ENCODE measurements around the gene CD96.

CD96 gene

GRCh38 chr3:111577113-111577512 lies 35.1 kb downstream of the CD96 start:
- no peak for FAIRE-seq
- TF ChIP-seq POLR2A (IDR thresholded peaks at IDR 0.05; ENCODE audit: low read depth, low read length): no peak
- DNase-seq (ENCODE audit: insufficient read length, low spot score): no peak

GRCh38 chr3:111577798-111578685 lies 36.0 kb downstream of the CD96 start:
- peak; percentile 28 for DNase-seq (ENCODE audit: insufficient read length, low spot score)
- no peak for TF ChIP-seq POLR2A (IDR thresholded peaks at IDR 0.05; ENCODE audit: low read depth, low read length)
- FAIRE-seq: peak; percentile 98

- no peak for TF ChIP-seq POLR2A (IDR thresholded peaks at IDR 0.05; ENCODE audit: low read depth, low read length)
- FAIRE-seq: no peak
- DNase-seq (ENCODE audit: insufficient read length, low spot score): no peak
These were observed 36.9 kb downstream of the CD96 start for GRCh38 chr3:111578867-111579266.

- FAIRE-seq (no peak), DNase-seq (ENCODE audit: insufficient read length, low spot score) (no peak)
- no peak for TF ChIP-seq POLR2A (IDR thresholded peaks at IDR 0.05; ENCODE audit: low read depth, low read length)
These were observed 37.5 kb downstream of the CD96 start for GRCh38 chr3:111579495-111579894.

- no peak for FAIRE-seq
- no peak for TF ChIP-seq POLR2A (IDR thresholded peaks at IDR 0.05; ENCODE audit: low read depth, low read length)
- no peak for DNase-seq (ENCODE audit: insufficient read length, low spot score)
These were observed 39.6 kb downstream of the CD96 start for GRCh38 chr3:111581403-111582119.

- FAIRE-seq (peak; percentile 97), DNase-seq (ENCODE audit: insufficient read length, low spot score) (peak; percentile 49)
- no peak for TF ChIP-seq POLR2A (IDR thresholded peaks at IDR 0.05; ENCODE audit: low read depth, low read length)
These were observed 40.1 kb downstream of the CD96 start for GRCh38 chr3:111582120-111582474.

GRCh38 chr3:111584744-111585143 lies 42.7 kb downstream of the CD96 start:
- DNase-seq (ENCODE audit: insufficient read length, low spot score) (no peak), FAIRE-seq (no peak)
- no peak for TF ChIP-seq POLR2A (IDR thresholded peaks at IDR 0.05; ENCODE audit: low read depth, low read length)

- no peak for FAIRE-seq
- no peak for TF ChIP-seq POLR2A (IDR thresholded peaks at IDR 0.05; ENCODE audit: low read depth, low read length)
- no peak for DNase-seq (ENCODE audit: insufficient read length, low spot score)
These were observed 43.2 kb downstream of the CD96 start for GRCh38 chr3:111585217-111585616.

- DNase-seq (ENCODE audit: insufficient read length, low spot score) (no peak), FAIRE-seq (no peak)
- no peak for TF ChIP-seq POLR2A (IDR thresholded peaks at IDR 0.05; ENCODE audit: low read depth, low read length)
These were observed 46.5 kb downstream of the CD96 start for GRCh38 chr3:111588527-111588926.

- FAIRE-seq (no peak), DNase-seq (ENCODE audit: insufficient read length, low spot score) (no peak)
- TF ChIP-seq POLR2A (IDR thresholded peaks at IDR 0.05; ENCODE audit: low read depth, low read length): no peak
These were observed 47.5 kb downstream of the CD96 start for GRCh38 chr3:111589303-111590142.

GRCh38 chr3:111590143-111590491 lies 48.1 kb downstream of the CD96 start:
- no peak for TF ChIP-seq POLR2A (IDR thresholded peaks at IDR 0.05; ENCODE audit: low read depth, low read length)
- FAIRE-seq (no peak), DNase-seq (ENCODE audit: insufficient read length, low spot score) (no peak)

GRCh38 chr3:111591555-111591954 lies 49.6 kb downstream of the CD96 start:
- no peak for DNase-seq (ENCODE audit: insufficient read length, low spot score)
- no peak for TF ChIP-seq POLR2A (IDR thresholded peaks at IDR 0.05; ENCODE audit: low read depth, low read length)
- FAIRE-seq: no peak

GRCh38 chr3:111592143-111592542 lies 50.1 kb downstream of the CD96 start:
- FAIRE-seq: no peak

GRCh38 chr3:111592936-111593335 lies 50.9 kb downstream of the CD96 start:
- no peak for DNase-seq (ENCODE audit: insufficient read length, low spot score)
- no peak for FAIRE-seq
- TF ChIP-seq POLR2A (IDR thresholded peaks at IDR 0.05; ENCODE audit: low read depth, low read length): no peak

More at GRCh38 chr3:111592143-111592542, 50.1 kb downstream of the CD96 start:
- TF ChIP-seq POLR2A (IDR thresholded peaks at IDR 0.05; ENCODE audit: low read depth, low read length): no peak
- DNase-seq (ENCODE audit: insufficient read length, low spot score): no peak

Measured in H54 (cell line).